22Rv1 (cell line): ENCODE data around the gene CMSS1.

Experiments used
- ZFX ChIP-seq: fragments of 450-650 bp; IDR thresholded peaks from 2 replicates; pipeline ENCODE4 v1.6.1; 2017; ENCODE audit warnings: antibody characterized with exemption, borderline replicate concordance
- TF ChIP-seq, protein P1 (sequence below): fragments of 450-650 bp; IDR thresholded peaks from 2 replicates; pipeline ENCODE4 v1.5.1; 2017; ENCODE audit warnings: mild to moderate bottlenecking

DNA sequence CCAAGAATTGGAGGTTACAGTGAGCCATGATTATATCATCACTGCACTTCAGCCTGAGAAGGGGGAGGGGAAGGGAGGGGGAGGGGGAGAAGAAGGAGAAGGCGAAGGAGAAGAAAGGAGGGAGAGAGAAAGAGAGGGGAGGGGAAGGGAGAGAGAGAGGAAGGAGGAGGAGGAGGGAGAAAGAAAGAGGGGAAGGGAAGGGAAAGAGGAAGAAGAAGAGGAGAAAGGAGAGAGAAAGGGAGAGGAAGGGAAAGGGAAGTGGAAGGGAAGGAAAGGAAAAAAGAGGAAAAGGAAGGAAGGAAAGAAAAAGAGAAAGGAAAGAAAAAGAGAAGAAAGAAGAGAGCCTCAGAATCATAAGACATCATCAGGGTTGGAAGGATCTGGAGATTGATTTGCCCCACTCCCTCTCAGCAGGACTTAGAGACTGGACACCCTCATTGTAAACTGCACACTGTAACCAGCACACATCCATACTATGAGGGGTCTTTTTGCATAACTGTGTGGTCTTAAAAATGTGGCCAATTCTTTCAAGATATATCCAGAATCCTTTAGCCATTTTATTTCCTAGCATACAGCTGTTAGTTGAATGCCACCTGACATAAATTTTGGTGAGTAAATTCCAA lies 130.9 kb downstream of the CMSS1 start:
- TF ChIP-seq, protein P1, sequence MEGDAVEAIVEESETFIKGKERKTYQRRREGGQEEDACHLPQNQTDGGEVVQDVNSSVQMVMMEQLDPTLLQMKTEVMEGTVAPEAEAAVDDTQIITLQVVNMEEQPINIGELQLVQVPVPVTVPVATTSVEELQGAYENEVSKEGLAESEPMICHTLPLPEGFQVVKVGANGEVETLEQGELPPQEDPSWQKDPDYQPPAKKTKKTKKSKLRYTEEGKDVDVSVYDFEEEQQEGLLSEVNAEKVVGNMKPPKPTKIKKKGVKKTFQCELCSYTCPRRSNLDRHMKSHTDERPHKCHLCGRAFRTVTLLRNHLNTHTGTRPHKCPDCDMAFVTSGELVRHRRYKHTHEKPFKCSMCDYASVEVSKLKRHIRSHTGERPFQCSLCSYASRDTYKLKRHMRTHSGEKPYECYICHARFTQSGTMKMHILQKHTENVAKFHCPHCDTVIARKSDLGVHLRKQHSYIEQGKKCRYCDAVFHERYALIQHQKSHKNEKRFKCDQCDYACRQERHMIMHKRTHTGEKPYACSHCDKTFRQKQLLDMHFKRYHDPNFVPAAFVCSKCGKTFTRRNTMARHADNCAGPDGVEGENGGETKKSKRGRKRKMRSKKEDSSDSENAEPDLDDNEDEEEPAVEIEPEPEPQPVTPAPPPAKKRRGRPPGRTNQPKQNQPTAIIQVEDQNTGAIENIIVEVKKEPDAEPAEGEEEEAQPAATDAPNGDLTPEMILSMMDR: no peak
- no peak for TF ChIP-seq ZFX
